Mucosa of descending colon (tissue), 3 donors: Measurements from ENCODE around the gene INPP5F. TPM values are rescaled to one million over a fixed set of nuclear protein-coding genes. Genes with fewer than 3 reads are reported as not detected.
"Not testable (repeated sequence)": the region's sequence is repeated elsewhere in the genome, so short reads cannot be mapped to it uniquely, and the experiment has no call there.

Source experiments
- ATAC-seq: fragments of 200-7000 bp; cut with Tn5 transposase; one replicate; pipeline ENCODE4 v1.9.1; 2020; ENCODE audit warnings: mild to moderate bottlenecking, moderate library complexity
- DNase-seq, 3 donors: peaks; one replicate each; pipeline ENCODE4 v3.0.0-alpha.2; 2020
- H3K36me3 ChIP-seq: fragments of 200-600 bp; one replicate; pipeline ENCODE4 v1.8.0; 2021; ENCODE audit warnings: low read depth, mild to moderate bottlenecking
- H3K4me1 ChIP-seq: fragments of 200-600 bp; one replicate; pipeline ENCODE4 v1.8.0; 2021; ENCODE audit warnings: low read depth, mild to moderate bottlenecking
- H3K4me3 ChIP-seq: fragments of 200-600 bp; one replicate; pipeline ENCODE4 v1.8.0; 2021; ENCODE audit warnings: mild to moderate bottlenecking
- H3K9me3 ChIP-seq: fragments of 200-600 bp; one replicate; pipeline ENCODE4 v1.8.0; 2021; ENCODE audit warnings: mild to moderate bottlenecking
- intact Hi-C, 2 donors: fragments of 100-400 bp; cut with DNase I in 1 of 2; cut with micrococcal nuclease in 1 of 2; formaldehyde crosslinking; loops; one replicate each; pipeline versions ENCODE4 v1.11.0 to v1.11.1; 2022; cut with DNase I, micrococcal nuclease
- total RNA-seq, 3 donors: library from RNA; stranded (reverse); fragmentation: NEBNext Ultra II Directional in 2 of 3; extraction: Animal tissue kit (Norgen Biotek cat#: 25700) in 2 of 3; gene quantifications; one replicate each; pipeline versions ENCODE4 v1.2.1 to v1.2.4, GENCODE V29; 2021 to 2023
- TF ChIP-seq, protein P1 (sequence below): fragments of 200-600 bp; IDR thresholded peaks from one replicate; pipeline ENCODE4 v1.8.0; 2022; ENCODE audit warnings: antibody characterized with exemption, mild to moderate bottlenecking
- donor health status: DM: no; HTN: no; CAD: no; lungs with moderate emphysema.
- donor health status: DM: no; HTN: no; CAD: no.
- donor health status: DM: no; HTN: yes; CAD: no.

INPP5F gene
- total RNA-seq, 3 donors from 2014 or later = 12.5 to 19.9 (median 13.2) TPM

DNA sequence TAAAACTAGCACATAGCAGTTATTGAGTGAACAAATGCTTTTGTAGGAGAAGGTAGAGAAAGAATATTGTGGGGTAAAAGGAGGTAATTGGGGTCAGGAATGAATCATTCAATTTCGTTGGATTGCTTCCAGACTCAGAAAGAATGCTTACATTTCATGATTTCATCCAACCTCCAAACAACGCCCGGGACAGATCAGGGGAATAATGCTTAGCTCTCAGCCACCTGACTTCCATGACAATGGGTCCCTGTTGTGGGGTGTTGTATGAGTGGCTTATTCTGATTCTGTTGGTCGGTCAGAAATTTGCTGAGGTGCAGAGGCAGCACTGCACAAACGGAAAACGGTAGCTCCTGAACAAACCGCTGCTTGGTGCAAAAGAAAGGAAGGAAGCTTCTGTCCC, 24.0 kb upstream of the INPP5F start:
- no peak for ATAC-seq
- no peak overlapping the region for H3K4me3 ChIP-seq
- H3K4me1 ChIP-seq = no peaks in the 10 kb centered on the region
- DNase-seq = no peak
- TF ChIP-seq, protein P1, sequence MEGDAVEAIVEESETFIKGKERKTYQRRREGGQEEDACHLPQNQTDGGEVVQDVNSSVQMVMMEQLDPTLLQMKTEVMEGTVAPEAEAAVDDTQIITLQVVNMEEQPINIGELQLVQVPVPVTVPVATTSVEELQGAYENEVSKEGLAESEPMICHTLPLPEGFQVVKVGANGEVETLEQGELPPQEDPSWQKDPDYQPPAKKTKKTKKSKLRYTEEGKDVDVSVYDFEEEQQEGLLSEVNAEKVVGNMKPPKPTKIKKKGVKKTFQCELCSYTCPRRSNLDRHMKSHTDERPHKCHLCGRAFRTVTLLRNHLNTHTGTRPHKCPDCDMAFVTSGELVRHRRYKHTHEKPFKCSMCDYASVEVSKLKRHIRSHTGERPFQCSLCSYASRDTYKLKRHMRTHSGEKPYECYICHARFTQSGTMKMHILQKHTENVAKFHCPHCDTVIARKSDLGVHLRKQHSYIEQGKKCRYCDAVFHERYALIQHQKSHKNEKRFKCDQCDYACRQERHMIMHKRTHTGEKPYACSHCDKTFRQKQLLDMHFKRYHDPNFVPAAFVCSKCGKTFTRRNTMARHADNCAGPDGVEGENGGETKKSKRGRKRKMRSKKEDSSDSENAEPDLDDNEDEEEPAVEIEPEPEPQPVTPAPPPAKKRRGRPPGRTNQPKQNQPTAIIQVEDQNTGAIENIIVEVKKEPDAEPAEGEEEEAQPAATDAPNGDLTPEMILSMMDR = no peak
- intact Hi-C loops = no loop called here
- no peaks in the 10 kb centered on the region for H3K36me3 ChIP-seq
- H3K9me3 ChIP-seq = no peaks in the 10 kb centered on the region

DNA sequence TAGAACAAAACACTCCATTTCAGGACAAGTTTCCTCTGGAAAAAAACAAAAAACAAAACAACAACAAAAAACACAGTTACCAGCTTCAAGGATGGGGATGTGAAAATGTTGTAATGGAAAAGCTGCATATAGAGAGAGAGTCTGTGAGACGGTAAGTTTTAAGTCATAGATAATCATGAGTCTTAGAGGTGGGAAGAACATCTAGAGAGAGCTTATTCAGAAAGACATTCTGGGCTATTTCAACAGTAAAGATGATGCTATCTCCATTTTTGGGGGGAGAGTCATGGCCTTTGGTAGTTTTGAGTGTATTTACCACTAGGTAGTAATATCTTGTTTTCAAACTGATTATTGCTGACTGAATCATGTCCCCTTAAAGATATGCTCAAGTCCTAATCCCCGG, 23.3 kb upstream of the INPP5F start:
- ATAC-seq = no peak
- no peaks in the 10 kb centered on the region for H3K9me3 ChIP-seq
- TF ChIP-seq, protein P1 = no peak
- no peaks in the 10 kb centered on the region for H3K36me3 ChIP-seq
- H3K4me3 ChIP-seq = no peak overlapping the region
- H3K4me1 ChIP-seq = no peaks in the 10 kb centered on the region
- no peak for DNase-seq
- intact Hi-C loops = no loop called here

DNA sequence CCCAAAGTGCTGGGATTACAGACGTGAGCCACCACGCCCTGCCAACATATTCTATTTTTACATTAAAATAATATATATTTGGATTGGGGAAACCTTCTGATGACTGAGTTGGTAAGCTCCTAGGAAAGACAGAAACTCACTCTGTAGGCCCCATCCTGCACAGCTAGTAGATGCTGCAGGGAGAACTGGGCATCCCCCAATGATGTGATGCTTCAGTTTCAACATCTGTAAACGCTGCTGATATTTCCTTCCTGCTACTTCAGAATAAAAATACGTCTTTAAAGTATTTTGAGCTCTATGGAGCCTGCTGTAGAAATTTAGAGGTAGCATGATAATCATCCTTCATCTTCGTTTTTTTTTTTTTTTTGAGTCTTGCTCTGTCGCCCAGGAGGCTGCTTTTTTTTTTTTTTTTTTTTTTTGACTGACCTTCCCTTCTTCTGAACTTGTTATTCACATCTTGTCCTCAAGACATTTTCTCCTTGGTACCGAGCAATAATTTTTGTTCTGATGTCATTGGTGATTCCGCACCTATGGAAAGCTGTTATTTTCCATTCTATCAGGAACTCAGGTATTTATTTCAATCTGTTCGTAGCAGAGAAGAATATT, 21.8 kb upstream of the INPP5F start:
- DNase-seq (no peak), ATAC-seq (no peak)
- intact Hi-C loops = no loop called here
- Histone ChIP-seq H3K9me3 (no peaks in the 10 kb centered on the region), H3K36me3 (no peaks in the 10 kb centered on the region), H3K4me1 (no peaks in the 10 kb centered on the region), H3K4me3 (no peak overlapping the region)
- TF ChIP-seq, protein P1 = no peak

DNA sequence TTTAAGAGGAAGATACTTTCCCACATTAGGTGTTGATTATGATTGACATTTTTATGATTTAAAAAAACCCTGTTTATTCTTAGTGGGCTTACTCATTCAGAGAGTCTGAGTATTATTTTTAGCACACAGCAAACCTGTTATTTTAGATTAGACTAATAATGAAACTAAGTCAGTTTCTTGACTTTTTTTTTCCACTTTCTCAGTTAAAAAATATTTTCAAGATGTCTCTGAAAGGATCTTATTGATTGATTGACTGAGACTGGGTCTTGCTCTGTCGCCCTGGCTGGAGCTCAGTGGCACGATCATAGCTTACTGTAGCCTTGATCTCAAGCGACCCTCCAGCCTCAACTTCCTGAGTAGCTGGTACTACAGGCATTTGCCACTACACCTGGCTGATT, 20.4 kb upstream of the INPP5F start:
- intact Hi-C loops = no loop called here
- DNase-seq (no peak), ATAC-seq (peak; percentile 27)
- no peaks in the 10 kb centered on the region for H3K36me3 ChIP-seq
- H3K4me1 ChIP-seq = no peaks in the 10 kb centered on the region
- no peaks in the 10 kb centered on the region for H3K9me3 ChIP-seq
- TF ChIP-seq, protein P1 = no peak
- no peak overlapping the region for H3K4me3 ChIP-seq

DNA sequence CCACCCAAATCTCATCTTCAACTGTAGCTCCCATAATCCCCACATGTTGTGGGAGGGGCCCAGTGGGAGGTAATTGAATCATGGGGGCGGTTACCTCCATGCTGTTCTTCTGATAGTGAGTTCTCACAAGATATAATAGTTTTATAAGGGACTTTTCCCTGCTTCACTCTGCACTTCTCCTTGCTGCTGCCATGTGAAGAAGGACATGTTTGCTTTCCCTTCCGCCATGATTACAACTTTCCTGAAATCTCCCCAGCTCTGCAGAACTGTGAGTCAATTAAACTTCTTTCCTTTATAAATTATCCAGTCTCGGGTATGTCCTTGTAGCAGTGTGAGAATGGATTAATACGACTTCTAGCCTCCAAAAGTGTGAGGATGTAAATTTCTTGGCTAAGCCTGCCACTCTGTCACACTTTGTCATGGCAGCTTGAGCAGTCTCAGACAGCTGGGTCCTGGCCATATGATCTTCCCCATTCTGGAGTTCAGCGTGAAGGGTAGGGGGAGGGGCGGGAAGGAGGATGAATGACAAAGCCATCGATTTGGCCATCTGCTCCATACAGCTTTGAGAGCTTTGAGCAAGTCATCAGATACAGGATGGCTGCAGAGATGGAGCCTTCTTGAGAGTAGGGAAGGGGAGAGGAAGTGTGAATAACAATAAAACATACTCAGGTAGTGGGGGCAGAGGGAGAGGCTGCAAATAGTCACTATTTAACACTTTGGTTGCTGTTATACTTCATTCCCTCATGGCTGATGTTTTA, 19.1 kb upstream of the INPP5F start:
- Histone ChIP-seq H3K4me3 (no peak overlapping the region), H3K9me3 (no peaks in the 10 kb centered on the region), H3K36me3 (no peaks in the 10 kb centered on the region), H3K4me1 (no peaks in the 10 kb centered on the region)
- ATAC-seq (no peak), DNase-seq (no peak)
- intact Hi-C loops = no loop called here
- TF ChIP-seq, protein P1 = no peak

DNA sequence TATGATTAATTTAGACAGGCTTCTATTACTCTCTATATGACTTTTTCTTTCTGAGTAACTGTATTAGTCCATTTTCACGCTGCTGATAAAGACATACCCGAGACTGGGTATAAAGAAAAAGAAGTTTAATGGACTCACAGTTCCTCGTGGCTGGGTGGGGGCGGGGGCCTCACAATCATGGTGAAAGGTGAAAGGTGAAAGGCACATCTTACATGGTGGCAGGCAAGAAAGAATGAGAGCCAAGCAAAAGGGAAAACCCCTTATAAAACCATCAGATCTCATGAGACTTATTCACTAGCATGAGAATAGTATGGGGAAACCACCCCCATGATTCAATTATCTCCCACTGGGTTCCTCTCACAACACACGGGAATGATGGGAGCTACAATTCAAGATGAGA, 18.5 kb upstream of the INPP5F start:
- intact Hi-C loops, H3K9me3 ChIP-seq, H3K36me3 ChIP-seq, DNase-seq, H3K4me1 ChIP-seq, ATAC-seq, H3K4me3 ChIP-seq: not testable (repeated sequence)

DNA sequence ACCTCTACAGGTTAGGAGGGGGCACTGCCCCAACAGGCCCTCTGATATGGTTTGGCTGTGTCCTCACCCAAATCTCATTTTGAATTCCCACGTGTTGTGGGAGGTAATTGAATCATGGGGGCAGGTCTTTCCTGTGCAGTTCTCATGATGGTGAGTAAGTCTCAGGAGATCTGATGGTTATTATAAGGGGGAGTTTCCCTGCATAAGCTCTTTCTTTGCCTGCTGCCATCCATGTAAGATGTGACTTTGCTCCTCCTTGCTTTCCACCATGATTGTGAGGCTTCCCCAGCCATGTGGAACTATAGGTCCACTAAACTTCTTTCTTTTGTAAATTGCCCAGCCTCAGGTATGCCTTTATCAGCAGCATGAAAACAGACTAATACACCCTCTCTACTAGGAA, 14.9 kb upstream of the INPP5F start:
- H3K9me3 ChIP-seq, H3K4me3 ChIP-seq, H3K36me3 ChIP-seq, DNase-seq, intact Hi-C loops, H3K4me1 ChIP-seq, ATAC-seq: not testable (repeated sequence)
